Measurements from ENCODE around the gene CUEDC2.

The CUEDC2 gene

DNA sequence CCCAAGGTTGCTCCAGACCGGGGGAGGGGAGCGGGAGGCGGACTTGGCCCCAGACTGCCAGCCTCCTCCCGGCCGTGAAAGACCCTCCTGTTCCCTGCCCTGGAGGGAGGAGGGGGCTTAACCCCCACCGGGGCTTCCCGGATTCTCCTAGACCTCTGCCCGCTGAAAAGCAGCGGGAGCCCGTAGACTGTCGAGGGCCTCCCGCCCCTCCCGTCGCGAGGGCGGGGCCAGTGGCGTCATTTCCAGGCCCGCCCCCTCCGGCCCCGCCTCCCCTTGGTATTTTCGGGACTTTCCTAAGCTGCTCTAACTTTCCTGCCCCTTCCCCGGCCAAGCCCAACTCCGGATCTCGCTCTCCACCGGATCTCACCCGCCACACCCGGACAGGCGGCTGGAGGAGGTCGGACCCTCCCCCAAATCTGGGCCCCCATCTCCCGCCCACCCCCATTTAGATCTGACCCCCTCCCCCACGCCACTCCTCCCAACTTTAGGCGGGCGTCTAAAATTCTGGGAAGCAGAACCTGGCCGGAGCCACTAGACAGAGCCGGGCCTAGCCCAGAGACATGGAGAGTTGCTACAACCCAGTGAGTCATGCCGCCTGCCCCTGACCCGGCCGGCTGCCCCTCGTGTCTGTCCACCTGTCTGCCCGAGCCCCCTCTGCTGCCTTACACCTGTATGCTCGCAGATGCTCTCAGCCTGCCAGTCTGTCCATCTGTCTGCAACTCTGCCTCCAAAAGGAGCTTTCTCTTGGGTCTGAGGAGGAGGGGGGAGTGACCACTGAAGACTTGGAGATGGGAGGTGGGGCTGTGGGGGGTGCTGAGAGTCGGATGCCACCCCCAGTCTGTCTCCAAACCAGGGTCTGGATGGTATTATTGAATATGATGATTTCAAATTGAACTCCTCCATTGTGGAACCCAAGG lies 36.7 kb downstream of the CUEDC2 start, which contains the start of gene NFKB2:
Gene NFKB2 (plus strand): TSS at position 306 of the 917 bp plus-strand sequence. CDS start 255 bp downstream, at position 561.
- FAIRE-seq, result no peak

GRCh38 chr10:102394801-102395399 lies 37.5 kb downstream of the CUEDC2 start:
- no peak for FAIRE-seq

DNA sequence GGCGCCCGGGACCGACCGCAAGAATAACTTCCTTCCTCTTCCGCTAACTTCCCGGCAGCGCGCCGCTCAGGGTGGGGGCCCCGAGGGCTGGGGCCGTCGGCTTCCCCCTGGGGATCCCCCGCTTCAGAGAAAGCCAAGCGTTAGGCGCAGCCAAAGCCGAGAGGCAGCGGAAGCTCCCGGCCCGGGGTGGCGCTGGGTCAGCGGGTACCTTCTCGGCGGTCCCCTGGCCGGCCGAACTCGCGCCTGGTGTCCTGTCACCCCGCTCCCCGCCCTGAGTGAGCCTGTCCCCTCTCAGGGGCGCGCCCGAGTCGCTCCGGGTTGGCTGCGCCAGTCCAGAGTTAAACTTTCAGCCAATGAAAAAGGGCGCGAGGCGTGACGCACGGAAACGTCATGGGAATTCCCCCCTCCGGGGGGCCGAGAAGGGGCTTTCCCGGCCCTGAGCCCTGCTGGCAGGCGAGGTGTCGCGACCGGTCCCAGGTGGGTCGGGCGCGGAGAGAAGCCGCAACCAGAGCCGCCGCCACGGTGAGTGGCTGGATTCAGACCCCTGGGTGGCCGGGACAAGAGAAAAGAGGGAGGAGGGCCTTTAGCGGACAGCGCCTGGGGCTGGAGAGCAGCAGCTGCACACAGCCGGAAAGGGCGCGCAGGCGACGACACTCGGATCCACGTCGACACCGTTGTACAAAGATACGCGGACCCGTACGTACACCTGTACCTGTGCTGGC lies 38.1 kb downstream of the CUEDC2 start:
- FAIRE-seq, result no peak

- no peak for FAIRE-seq
Measured at GRCh38 chr10:102393411-102394078, 38.8 kb downstream of the CUEDC2 start.

- no peak for FAIRE-seq
Measured at GRCh38 chr10:102392306-102392705, 40.1 kb downstream of the CUEDC2 start.

GRCh38 chr10:102389894-102390293 lies 42.5 kb downstream of the CUEDC2 start:
- no peak for FAIRE-seq

DNA sequence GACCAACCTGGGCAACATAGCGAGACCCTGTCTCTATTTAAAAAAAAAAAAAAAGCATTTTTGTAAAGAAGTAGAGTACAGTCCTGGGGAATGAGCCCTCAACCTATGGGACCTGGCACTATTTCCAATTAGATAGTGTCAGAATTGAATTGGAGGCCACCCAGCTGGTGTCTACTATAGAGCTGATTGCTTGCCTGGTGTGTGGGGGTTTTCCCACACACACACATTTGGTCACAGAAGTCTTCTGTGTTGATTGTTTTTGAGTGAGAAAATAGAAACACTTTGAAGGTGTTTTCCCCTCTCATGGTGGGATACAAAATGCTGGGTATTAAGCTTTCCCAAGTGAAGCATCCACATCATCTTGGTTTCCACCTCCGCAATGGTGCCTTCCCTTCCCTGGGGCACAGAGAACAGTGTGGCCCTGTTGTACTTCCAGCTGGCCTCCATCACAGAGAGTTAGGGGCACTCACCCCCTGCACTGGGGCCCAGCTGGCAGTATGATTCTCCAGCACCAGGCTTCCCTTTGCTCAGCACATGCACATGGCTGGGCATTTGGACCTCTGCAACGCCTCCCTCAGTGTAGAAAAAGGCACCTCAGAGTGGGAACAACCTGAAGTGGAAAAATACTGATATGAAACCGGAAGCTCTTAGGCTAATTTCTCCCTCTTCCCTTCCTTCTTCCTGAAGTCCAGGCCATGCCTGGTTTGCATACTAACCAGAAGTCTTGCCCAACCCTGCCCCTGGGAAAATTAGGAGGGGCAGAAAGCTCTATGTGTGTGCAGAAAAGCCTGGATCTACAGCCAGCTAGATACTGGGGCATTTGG lies 47.6 kb downstream of the CUEDC2 start:
- no peak for FAIRE-seq

- FAIRE-seq, result no peak
Measured at GRCh38 chr10:102384053-102384452, 48.3 kb downstream of the CUEDC2 start.

- FAIRE-seq, result no peak
Measured at GRCh38 chr10:102382871-102383270, 49.5 kb downstream of the CUEDC2 start.

- FAIRE-seq, result no peak
Measured at GRCh38 chr10:102381983-102382382, 50.4 kb downstream of the CUEDC2 start.

DNA sequence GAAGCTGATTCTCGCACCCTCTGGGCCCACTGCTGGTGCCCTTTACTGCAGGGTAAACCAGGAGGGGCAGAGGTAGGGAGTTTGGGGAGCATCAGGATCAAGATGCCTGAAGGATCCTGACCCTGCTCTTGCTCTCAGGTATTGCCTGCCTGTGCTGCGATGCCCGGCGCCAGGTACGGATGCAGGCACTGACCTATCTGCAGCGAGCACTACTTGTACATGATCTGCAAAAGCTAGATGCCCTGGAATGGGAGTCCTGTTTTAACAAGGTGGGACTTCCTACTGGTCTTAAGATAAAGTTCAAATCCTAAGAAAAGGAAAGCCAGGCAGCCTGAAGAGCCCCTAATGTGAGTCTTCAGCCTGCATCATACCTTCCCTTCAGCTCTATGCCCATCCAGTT lies 53.0 kb downstream of the CUEDC2 start:
- FAIRE-seq, result no peak

GRCh38 chr10:102376901-102377300 lies 55.5 kb downstream of the CUEDC2 start:
- no peak for FAIRE-seq

DNA sequence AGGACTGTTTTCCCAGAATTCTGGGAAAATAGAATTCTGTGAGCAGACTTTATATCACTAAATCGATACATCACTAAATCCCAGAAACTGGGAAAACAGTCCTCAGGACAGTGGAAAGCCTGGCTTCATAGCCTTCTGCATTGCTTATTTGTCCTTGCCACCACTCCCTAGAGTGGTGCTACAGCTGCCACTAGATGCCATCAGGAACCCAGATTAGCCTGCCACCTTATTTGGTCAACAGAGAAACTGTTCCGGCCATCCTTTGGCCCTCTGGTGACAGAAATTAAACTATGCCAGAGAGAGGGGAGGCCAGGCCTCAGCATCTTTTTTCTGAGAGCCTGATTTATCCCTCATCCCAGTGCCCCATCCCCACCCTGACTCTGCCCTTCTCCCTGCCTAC lies 56.5 kb downstream of the CUEDC2 start:
- FAIRE-seq, result no peak

GRCh38 chr10:102375250-102375649 lies 57.1 kb downstream of the CUEDC2 start:
- no peak for FAIRE-seq
